HPDE6-E6E7 (cell line): ENCODE results near the gene KIF19.

Source experiments
- DNase-seq: peaks from one replicate; pipeline ENCODE4 v3.0.0; 2011; ENCODE audit warnings: missing footprints; ENCODE audit errors: extremely low spot score

KIF19 gene

DNA sequence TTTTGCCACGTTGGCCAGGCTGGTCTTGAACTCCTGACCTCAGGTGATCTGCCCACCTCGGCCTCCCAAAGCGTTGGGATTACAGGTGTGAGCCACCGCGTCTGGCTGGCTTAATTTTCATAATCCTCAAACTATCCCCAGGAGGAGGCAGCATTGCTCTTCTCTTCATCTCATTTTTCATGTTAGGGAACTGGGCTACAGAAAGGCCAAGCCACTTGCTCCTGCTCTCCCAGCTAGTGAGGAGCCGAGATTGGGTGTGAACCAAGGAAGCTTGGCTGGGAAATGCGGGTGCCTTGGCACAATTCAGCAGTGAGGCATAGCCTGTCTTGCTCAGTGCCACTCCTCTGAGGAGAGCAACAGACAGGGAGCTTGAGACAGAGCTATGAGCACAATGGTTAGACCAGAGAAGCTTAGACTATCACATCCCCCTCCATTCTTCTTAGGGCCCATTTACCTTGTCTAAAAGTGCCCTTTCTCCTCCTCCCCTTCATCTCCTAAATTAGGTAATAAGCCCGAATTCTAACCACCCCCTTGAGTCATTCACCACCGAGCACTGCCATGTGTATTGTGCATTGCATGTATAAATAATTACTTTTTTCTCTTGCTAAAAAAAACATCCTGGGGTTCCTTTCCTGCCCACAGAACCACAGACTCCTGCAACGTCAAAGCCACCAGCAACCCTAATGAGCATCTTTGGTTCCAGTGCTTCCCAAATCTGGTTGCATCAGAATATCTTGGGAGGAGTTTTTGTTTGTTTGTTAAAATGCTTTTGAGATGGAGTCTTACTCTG, 20.0 kb upstream of the KIF19 start:
- no peak for DNase-seq

DNA sequence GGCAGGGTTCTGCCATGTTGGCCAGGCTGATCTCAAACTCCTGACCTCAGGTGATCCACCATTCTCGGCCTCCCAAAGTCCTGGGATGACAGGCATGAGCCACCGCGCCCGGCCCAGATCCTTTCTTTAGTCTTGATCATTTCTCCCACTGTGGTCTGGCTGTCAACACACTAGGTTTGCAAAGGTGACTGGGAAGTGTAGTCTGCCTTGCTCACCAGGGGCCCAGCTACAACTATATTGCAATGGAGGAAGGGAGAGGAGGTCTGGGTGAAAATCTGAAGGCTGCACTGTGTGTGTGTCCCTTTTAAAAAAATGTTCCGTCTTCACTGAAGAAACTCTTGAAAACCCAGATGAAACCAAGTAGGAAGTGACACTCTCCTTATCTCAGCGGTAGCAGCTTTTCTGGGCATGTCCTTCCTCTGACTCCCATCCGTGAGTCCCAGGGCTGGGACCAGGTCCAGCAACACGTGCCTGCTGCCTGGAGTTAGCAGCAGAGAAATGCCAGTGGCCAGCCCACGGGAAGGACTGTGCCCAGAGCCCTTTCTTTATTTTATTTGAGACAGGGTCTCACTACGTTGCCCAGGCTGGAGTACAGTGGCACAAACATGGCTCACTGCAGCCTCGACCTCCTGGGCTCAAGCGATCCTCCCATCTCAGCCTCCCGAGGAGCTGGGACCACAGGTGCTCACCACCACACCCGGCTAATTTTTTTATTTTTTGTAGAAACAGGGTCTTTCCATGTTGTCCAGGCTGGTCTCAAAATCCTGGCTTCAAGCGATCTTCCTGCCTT, 17.8 kb upstream of the KIF19 start:
- no peak for DNase-seq

DNA sequence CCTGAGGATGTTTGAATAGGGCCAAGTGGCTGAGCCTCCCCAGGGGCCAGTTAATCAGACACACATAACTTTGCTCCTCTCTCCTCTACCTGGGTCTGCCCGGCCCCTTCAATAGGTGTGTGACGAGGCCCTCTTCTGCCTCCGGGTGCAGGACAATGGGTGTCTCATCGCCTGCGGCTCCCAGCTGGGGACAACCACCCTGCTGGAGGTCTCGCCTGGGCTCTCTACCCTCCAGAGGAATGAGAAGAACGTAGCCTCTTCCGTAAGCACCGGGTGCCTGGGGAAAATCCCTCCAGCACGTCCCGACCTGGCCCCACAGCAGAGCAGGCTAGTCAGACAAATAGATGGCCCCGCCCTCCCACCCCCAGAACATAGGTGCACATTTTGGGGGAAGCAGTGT, 16.1 kb upstream of the KIF19 start:
- no peak for DNase-seq

DNA sequence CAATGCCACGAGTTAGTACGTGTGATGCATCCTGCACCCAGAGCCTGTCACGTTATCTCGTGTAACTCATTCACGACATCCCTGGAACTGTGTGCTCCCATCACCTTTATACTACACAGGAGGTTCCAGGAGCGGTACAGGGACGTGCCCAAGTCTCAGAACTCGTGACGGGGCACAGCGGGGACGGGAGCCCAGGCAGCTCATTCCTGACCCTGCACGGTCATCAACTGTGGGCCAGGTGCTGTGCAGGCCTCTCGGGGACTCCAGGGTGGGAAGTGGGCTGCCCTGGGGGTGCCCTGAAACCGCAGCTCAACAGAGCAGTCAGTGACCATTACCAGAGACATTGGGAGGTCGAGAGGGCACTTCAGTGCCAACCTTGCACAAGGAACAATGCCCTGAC, 11.1 kb upstream of the KIF19 start:
- no peak for DNase-seq

DNA sequence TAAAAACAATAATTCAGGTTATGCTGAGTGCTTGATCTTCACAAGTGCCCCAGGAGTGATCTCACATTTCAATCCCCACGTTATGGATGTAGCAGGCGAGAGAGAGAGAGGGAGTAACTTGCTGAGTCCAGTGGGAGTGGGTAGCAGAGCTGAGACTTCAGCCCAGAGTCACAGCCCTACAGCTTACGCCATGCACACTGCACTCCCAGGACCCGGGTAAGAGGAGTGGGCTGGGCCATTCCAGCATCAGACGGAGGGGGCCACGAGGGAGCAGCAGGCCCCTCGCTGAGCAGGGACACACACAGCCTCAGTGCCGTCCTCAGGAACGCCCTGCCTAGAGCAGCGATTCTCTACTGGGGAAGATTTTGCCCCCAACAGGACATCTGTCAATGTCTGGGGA, 9.8 kb upstream of the KIF19 start:
- DNase-seq, result no peak

DNA sequence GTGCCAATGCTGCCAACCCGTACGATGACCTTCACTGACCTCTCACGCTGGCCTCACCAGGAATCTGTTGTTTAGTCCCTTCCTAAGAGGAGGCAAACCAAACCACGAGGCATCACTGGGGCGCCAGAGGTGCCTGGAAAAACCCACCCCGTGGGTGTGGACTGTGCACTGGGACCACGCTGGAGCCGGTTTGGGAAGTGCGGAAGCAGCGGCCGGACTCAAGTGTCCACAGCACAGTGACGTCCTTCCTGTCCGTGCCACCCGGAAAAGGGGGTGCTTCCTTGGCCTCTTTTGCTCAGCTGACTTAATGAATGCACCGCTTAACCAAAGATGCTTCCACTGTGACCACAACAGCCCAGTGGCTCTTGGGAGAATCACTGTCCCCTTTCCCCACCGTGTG, 9.0 kb upstream of the KIF19 start:
- no peak for DNase-seq

DNA sequence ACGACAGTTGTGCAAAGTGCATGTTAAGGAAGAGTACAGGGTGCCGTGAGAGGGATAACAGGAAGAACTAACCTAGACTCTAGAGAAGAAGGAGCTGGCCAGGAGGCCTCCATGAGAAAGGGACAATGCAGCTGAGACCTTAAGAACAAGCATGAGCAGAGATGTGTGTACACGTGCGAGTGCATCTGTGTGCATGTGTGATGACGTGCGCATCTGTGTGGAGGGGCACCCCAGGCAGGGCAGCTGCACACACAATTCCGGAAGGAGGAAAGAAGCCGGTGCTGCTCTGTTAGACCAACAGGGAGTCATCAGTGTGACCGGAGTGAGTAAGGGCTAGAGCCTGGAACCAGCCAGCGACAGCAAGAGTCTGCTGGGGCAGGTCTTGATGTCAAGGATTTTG, 7.6 kb upstream of the KIF19 start:
- no peak for DNase-seq

DNA sequence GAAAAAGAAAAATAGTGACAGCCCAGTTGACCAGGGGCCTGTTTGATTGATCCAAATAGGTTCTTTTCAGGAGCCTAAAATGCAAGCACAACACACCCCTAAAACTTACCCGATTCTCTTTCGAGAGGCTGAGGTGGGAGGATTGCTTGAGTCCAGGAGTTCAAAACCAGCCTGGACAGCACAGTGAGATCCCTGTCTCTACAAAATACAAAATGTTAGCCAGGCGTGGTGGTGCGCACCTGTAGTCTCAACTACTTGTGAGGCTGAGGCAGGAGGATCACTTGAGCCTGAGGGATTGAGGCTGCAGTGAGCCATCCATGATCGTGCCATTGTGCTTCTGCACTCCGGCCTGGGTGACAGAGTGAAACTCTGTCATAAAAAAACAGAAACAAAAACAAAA, 1.5 kb upstream of the KIF19 start:
- DNase-seq, result no peak

DNA sequence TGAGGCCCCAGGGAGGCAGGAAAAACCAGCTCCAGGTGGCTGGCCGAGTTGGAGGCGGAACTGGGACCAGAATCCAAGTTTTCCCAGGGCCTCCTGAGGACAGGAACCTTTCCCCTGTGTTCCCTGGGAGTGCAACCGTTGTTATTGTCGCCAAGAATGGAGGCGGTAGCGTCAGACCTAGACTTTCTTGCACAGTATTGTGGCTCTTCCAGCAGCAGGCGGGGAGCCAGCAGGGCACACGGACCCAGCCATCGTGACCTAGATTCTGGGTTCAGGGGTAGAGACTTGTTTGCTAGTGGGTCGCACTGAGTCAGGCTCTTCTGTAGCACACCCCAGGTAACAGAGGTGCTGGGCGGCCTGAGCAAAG, 667 bp upstream of the KIF19 start:
- DNase-seq, result no peak

DNA sequence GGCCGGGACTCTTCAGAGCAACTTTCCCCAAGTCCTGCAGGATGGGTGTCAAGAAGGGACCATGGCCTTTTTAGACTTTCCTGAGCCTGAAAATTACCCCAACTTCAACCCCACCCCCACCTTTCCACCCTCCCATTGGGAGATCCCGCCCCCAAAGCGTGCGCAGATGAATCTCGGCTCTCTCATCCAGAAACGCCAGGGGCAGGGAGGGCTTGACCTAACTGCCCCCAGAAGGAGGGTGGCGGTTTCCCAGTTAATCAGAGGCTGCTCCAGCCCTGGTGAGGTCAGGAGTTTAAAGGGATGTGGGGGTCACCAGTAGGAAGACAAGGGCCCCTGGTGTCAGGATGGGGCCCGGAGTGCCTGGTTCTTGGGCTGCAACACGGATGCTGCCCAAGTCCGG, 480 bp downstream of the KIF19 start:
- DNase-seq, result no peak

DNA sequence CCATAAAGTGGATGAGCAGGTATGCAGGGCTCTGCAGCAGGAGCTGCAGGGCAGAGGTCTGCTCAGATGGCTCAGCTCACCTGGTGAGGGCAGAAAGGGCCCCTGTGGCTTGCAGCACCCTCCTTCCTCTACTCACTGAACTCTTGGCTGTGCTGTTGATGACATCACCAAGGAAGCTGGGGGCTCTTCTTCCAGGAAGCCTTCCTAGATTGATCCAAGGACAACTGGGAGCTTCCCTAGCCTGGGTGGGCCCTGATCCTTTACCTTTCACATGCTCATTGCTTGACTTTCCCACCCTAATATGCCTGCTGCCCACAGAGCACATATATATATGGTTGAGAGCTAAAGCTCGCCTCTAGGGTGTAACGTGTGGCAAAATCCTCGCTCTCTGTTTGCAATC, 2.5 kb downstream of the KIF19 start:
- DNase-seq, result no peak

DNA sequence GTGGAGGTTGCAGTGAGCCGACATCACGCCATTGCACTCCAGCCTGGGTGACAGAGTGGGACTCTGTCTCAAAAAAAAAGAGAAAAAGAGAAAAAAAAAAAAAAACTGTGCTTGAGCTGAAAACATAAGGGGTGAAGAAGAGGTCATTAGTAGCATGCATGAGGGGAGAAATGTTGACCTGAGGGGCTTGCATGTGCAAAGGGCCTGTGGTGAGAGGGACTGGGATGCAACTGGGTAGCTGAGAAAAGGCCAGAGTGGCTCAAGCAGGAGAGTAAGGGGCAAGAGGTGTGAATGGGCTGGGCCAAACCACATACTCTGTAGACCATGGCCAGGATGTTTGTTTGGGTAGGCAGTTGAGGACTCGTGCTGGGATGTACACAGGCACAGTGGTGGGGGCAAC, 3.4 kb downstream of the KIF19 start:
- no peak for DNase-seq

DNA sequence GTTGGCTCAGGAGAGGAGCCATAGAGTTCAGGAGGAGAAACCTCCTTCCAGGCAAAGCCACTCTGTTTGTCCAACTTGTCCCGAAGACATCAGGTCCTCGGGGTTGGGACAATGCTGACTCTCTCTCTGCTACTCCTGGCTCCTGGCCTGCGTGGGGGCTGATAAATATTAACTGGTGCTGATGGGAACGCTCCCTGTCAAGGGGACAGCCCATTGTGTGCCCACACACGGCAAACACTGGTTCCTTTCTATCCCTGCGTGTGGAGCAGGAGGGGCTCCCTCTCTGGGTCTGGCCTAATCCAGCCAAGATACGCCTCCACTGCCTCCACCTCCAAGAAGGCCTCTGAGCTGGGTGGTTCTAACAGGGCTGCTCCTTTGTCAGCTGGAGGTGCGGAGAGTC, 4.4 kb downstream of the KIF19 start:
- no peak for DNase-seq

DNA sequence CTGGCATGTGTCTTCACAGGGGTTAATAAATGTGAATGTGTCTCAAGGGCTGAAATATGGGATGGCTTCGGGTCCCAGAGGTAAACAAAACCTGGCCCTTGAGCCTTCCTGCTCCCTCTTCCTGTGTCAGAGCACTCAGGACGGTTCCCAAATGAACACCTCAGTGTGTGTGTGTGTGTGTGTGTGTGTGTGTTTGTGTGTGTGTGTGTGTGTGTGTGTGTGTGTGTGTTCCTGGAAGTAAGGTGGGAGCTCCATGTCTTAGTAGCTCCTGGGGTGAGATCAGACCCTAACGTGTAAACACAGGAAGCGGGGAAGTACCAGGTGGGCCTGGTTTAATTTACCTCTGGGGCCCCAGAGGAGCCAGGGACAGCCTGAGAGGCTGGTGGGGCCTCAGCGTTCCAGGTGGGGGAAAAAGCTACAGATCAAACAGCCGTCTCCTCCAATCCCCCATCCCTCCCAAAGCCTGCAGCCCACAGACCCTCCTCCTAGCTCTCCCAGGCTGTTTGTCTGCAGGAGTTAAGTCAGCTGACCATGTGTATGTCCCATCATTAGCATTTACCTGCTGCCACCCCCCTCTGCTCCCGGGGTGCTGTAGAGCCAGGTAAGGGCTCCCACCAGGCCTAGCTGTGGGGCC, 6.1 kb downstream of the KIF19 start:
- DNase-seq, result no peak

DNA sequence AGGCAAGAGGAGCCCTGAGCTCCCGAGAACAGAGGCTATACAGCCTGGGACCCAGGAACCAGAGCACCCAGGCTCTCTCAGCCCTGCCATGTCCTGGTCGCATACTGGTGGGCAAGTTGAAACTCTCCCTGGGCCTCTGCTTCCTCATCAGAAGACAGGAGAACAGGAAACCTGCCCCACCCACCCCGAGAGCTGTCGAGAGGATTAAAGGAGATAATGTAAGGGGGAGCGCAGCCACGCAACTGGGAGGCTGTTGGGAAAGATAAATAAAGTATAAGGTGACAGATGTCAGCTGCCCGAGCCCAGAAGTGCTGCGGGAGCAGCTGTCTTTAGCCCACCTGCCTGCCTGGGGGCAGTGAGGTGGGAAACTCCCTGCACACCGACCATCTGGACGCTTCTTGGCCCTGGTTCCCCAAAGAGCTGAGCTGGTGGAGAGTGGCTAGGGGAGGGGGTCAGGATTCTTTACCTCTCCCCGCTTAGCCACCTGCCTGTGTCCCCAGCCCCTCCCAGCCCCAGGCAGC, 6.8 kb downstream of the KIF19 start:
- DNase-seq, result no peak

DNA sequence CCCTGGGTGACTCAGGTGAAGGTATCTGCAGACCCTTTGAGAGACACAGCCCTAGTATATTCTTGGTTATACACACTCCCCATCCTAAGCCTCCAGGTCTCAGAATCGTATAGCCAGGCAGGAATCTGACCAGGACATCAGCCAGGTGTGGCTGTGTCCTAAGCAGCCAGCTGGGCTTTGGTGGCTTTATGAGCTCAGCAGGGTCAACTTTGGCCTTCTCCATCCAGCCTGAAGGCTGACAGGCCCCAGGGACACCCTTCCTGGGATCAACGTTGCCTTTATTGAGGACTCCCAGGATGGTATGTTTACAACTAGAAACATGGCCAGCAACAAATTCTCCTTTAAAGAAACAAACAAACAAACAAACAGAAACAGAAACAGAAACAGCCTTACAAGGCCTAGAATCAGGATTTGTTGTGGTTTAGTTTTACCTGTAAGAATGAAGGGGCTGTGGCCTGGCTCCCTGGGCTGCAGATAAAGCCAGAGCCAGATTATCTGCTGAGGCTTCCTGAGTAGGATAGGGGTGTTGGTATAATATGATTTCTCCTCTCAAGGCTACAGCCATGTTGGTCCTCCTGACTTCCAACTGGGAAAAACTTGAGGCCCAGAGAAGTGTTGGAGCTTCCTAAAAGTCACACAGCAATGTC, 8.5 kb downstream of the KIF19 start:
- DNase-seq, result no peak

DNA sequence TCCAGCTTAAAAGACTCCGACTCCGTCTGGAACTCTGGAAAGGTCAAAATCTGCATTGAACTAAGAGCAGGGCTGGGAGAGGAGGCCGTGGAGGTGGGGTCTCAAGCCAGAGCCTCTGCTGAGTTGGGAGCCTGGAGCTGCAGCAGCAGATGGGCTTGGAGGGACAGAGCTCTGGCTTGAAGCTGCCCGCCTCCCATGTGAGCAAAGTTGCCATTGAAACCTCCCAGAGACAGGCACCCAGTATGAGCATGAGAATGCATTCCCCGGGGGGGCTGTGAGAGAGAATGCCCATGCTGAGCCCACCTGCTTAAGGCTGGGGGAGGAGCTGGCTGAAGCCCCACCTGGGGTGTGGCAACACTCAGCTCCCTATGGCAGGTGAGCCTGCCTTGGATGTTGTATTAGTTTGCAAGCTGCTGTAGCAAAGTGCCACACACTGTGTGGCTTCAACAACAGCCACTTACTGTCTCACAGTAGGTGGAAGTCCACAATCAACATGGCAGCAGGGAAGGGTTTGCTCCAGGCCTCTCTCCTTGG, 9.6 kb downstream of the KIF19 start:
- no peak for DNase-seq

DNA sequence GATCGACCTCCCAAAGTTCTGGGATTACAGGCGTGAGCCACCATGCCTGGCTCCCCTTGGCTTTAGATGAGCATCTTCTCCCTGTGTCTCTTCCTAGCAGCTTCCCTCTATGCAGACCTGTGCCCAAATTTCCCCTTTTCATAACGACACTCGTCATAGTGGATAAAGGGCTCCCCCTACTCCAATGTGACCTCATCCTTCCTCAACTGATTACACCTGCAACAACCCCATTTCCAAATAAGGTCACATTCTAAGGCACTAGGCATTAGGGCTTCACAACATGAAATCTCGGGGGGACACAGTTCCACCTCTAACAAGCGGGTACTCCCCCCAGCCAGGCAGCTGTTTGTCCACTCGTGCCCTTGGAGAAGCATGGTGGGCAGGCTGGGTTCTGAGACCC, 10.3 kb downstream of the KIF19 start:
- no peak for DNase-seq

DNA sequence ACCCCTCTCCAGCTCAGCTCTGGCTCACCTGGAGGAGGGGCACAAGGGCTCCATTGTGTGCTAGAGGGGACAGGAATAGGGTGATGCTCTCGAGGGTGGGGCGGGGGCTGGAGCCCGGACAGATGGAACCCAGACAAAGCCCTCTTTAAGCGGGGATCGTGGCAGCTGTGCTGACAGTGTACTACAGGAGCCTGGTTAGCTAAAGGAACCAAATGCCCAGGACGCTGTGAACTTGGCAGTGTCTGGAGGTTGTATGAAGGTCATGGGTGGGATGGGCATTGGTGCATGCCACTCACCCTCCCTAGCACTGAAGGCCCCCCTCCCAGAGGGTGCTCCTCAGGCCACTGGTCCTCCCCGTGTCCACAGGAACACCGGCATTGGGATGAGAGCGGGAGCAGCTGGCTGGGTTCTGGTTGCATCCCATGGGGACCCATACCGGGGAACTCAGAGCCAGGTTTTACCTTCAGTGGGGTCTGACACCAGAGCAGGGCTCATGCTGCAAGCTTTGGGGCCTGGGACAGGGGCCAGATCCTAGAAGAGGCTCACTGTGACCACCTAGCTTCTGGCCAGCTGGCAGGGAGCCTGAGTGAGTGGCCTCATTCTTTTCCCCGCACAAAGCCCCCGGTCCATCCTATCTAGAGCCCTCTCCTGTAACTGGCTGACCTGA, 11.9 kb downstream of the KIF19 start:
- no peak for DNase-seq

DNA sequence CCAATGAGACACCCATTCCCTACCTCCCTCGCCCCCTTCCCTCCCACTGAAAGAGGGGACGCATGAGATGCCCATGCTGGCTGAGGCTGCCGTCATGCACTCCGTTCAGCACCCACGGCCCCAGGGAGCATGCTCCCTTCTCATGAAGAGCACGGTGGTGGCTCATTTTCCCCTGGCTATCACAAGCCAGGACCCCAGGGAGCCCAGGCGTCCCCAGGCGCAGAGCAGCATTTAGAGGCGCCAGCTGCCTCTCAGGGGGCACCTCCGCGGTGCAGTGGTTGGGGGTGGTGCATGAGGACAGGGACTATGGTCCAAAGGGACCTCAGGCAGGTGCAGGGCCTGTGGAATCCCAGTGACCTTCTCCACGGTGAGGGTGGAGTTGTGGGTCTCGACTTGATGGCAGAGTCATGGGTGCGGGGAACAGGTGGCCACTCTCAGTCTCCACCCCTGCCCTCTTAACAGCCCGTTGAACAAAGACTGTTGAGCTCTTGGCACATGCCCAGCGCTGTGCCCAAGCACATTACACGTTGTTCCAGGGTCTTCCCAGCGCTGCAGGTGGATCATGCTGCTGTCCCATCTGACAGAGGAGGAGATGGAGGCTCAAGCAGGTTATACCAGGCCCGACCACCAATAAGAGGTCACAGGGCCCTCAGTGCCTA, 13.6 kb downstream of the KIF19 start:
- DNase-seq, result no peak

DNA sequence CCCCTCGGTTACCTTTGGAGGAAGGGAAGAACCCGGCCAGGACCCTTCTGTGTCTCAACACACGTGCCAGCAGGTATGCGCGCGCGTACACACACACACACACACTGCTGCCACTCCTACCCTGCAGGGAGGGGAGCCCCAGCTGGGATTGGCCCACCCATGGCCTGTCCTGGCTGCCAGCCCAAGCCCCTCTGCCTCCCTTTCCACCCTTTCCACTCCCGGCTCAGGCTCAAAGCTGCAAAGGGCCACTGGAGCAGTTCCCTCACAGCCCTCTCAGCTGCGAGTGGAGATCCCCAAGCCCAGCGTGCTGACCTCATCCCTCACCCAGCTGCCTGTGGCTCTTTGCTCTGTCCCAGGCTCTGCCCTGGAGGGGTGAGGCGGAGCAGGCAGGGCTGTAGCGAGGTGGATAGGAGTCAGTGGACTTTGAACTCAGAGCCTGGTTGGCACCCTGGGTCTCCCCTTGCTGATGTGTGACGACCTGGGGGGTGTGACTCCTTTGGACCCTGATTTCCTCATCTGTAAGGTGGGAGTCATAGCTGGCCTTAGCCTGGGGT, 14.5 kb downstream of the KIF19 start:
- DNase-seq, result no peak
